ENCODE results near the gene DCLK1. TPM values are rescaled to one million over a fixed set of nuclear protein-coding genes. Genes with fewer than 3 reads are reported as not detected.

The DCLK1 gene
- total RNA-seq, 1 experiment from 2014 or later = 0.10 TPM

DNA sequence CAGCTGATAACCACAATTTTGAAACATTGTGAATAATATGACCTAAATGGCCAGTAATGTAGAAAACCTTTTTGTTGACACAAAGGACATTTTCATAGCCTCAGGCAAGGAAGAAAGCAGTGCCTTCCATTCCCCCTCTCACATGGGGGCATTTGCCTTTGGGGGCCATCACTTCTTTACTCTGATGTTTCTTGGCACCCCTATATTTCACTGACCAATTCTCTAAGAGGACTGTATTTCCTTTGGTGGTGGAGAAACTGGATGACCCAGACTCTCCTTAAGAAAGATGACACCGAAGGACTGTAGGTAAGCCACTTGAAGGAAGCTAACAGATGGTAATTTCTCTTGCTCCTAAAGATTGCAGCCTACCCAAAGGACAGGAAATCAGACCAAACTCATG, 254.6 kb downstream of the DCLK1 start:
- intact Hi-C loops (cut with micrococcal nuclease) = no loop called here
- H3K9ac ChIP-seq (ENCODE audit: low read length) = no peak overlapping the region
- POLR2A ChIA-PET = no interaction called here
- H3K4me1 ChIP-seq (ENCODE audit: control insufficient read depth in 1 of 2, insufficient read depth in 2 of 2, low read length in 2 of 2) = no peaks in the 10 kb centered on the region
- TF ChIP-seq RAD21 (IDR thresholded peaks at IDR 0.05; ENCODE audit: low read depth) = no peak
- no peak for TF ChIP-seq EGR1 (IDR thresholded peaks at IDR 0.05; ENCODE audit: low read depth)
- TF ChIP-seq SRF (IDR thresholded peaks at IDR 0.05; ENCODE audit: low read depth) = no peak
- no peak for TF ChIP-seq YY1 (IDR thresholded peaks at IDR 0.05; ENCODE audit: extremely low read depth, insufficient replicate concordance, low read depth, low read length)
- TF ChIP-seq, protein P1, sequence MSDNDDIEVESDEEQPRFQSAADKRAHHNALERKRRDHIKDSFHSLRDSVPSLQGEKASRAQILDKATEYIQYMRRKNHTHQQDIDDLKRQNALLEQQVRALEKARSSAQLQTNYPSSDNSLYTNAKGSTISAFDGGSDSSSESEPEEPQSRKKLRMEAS (IDR thresholded peaks at IDR 0.05) = no peak
- no peak for TF ChIP-seq POLR2A (IDR thresholded peaks at IDR 0.05; ENCODE audit: borderline replicate concordance, extremely low read depth, insufficient read depth, insufficient read length)
- TF ChIP-seq, protein P2, sequence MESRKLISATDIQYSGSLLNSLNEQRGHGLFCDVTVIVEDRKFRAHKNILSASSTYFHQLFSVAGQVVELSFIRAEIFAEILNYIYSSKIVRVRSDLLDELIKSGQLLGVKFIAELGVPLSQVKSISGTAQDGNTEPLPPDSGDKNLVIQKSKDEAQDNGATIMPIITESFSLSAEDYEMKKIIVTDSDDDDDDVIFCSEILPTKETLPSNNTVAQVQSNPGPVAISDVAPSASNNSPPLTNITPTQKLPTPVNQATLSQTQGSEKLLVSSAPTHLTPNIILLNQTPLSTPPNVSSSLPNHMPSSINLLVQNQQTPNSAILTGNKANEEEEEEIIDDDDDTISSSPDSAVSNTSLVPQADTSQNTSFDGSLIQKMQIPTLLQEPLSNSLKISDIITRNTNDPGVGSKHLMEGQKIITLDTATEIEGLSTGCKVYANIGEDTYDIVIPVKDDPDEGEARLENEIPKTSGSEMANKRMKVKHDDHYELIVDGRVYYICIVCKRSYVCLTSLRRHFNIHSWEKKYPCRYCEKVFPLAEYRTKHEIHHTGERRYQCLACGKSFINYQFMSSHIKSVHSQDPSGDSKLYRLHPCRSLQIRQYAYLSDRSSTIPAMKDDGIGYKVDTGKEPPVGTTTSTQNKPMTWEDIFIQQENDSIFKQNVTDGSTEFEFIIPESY (IDR thresholded peaks at IDR 0.05; ENCODE audit: extremely low read depth, insufficient replicate concordance, low read length) = no peak
- TF ChIP-seq CBX3 (IDR thresholded peaks at IDR 0.05; ENCODE audit: low read depth) = no peak
- TF ChIP-seq SIN3A (IDR thresholded peaks at IDR 0.05; ENCODE audit: low read depth) = no peak
- no peak for TF ChIP-seq SP1 (IDR thresholded peaks at IDR 0.05; ENCODE audit: low read depth)
- TF ChIP-seq TCF7L2 (IDR thresholded peaks at IDR 0.05; ENCODE audit: borderline replicate concordance, extremely low read depth, insufficient read depth, insufficient read length) = no peak
- BruUV-seq (replicated peaks) = no TSS peak
- no peak overlapping the region for H3K4me2 ChIP-seq (ENCODE audit: low read length)
- H3K36me3 ChIP-seq (ENCODE audit: control insufficient read depth in 1 of 2, insufficient read depth in 2 of 2, low read length in 2 of 2) = no peaks in the 10 kb centered on the region
- no peak overlapping the region for H2AFZ ChIP-seq (ENCODE audit: low read depth, low read length, poor library complexity, severe bottlenecking)
- CTCF ChIA-PET = no interaction called here
- no peak overlapping the region for H3K27ac ChIP-seq (ENCODE audit: low read depth, low read length)
- H4K20me1 ChIP-seq (ENCODE audit: insufficient read depth) = no peaks in the 10 kb centered on the region
- peaks cover 33% of the 10 kb centered on the region for H3K27me3 ChIP-seq (ENCODE audit: insufficient read depth, low read length)
- ATAC-seq (no peak), DNase-seq (ENCODE audit: low read depth, low spot score) (no peak)
- no peaks in the 10 kb centered on the region for H3K9me2 ChIP-seq (ENCODE audit: insufficient read depth)
- no peaks in the 10 kb centered on the region for H3K79me2 ChIP-seq (ENCODE audit: insufficient read depth, low read length)
- no peaks in the 10 kb centered on the region for H3K9me3 ChIP-seq (ENCODE audit: control insufficient read depth in 1 of 2, insufficient read depth in 1 of 2, low read depth in 1 of 2, low read length in 2 of 2)
- RAD21 ChIA-PET (ENCODE audit: low non-redundant PET in 1 of 2, low total read pairs in 2 of 2, uncharacterized antibody in 2 of 2, unreplicated experiment in 2 of 2) = no interaction called here
- no peak overlapping the region for H3K4me3 ChIP-seq (replicated peaks in 1 of 2; ENCODE audit: low read depth in 1 of 2, low read length in 2 of 2)
